ENCODE data around the gene TAS1R2. TPM values are rescaled to one million over a fixed set of nuclear protein-coding genes. Genes with fewer than 3 reads are reported as not detected.

The TAS1R2 gene
- total and polyA plus RNA-seq, 9 of the 15 experiments (the other 6 are each of a cell fraction or from before 2014, with no cell fraction given) = not detected

- Histone ChIP-seq H3K9ac (ENCODE audit: insufficient read depth in 1 of 2, low read depth in 2 of 2, low read length in 2 of 2) (no peak overlapping the region), H3K4me3 (no peak overlapping the region), H3K79me2 (ENCODE audit: control insufficient read depth, insufficient read depth, low read length) (no peaks in the 10 kb centered on the region), H3K4me1 (replicated peaks in 1 of 2; ENCODE audit: control insufficient read depth in 2 of 2, insufficient read depth in 2 of 2, low read length in 2 of 2) (no peaks in the 10 kb centered on the region), H3K36me3 (ENCODE audit: control insufficient read depth, insufficient read depth, low read length) (no peaks in the 10 kb centered on the region), H3K27ac (ENCODE audit: extremely low read depth, low read depth, low read length) (no peak overlapping the region), H4K20me1 (replicated peaks; ENCODE audit: control insufficient read depth, insufficient read depth, low read length) (no peaks in the 10 kb centered on the region), H3K9me3 (replicated peaks; ENCODE audit: control insufficient read depth, insufficient read depth, low read depth, low read length) (no peaks in the 10 kb centered on the region), H3K9me1 (ENCODE audit: control insufficient read depth, insufficient read depth, low read length) (no peaks in the 10 kb centered on the region), H3K4me2 (ENCODE audit: insufficient read depth, low read length) (no peak overlapping the region), H3K27me3 (ENCODE audit: control insufficient read depth in 2 of 2, insufficient read depth in 2 of 2, low read length in 2 of 2) (peaks cover 20 to 31% of the 10 kb centered on the region in 2 experiments; a peak in 4 of 5 replicates), H2AFZ (ENCODE audit: low read depth, low read length) (no peak overlapping the region)
- DNase-seq (ENCODE audit: extremely low read depth in 1 of 4, low spot score in 3 of 4) (no peak), ATAC-seq (no peak), FAIRE-seq (no peak)
- ChIA-PET POLR2A (interaction anchor here (0.6 to 0.8 kb wide), 3 partner anchors 8 to 316 kb away, joined by 3 read pairs; no protein-coding TSS in a partner anchor), CTCF (ENCODE audit: low intra/inter-chr PET ratio) (no interaction called here)
- BruUV-seq (replicated peaks) = no TSS peak
- TF ChIP-seq ZFPM2 (CRISPR knock-in tag; IDR thresholded peaks at IDR 0.05) (no peak), ZNF354B (CRISPR knock-in tag; IDR thresholded peaks at IDR 0.05) (no peak), ZNF253 (CRISPR knock-in tag; conservative IDR thresholded peaks at IDR 0.05) (no peak), TAF1 (IDR thresholded peaks at IDR 0.05; ENCODE audit: control insufficient read depth, extremely low read depth, insufficient read depth, low read length, severe bottlenecking) (no peak), RBM14 (IDR thresholded peaks at IDR 0.05; ENCODE audit: borderline replicate concordance, insufficient read depth, low read depth, low read length) (no peak), ZNF780A (CRISPR knock-in tag; IDR thresholded peaks at IDR 0.05) (no peak), PURB (CRISPR knock-in tag; IDR thresholded peaks at IDR 0.05; ENCODE audit: low read depth) (no peak), ZFP1 (CRISPR knock-in tag; IDR thresholded peaks at IDR 0.05) (no peak), ZBTB49 (CRISPR knock-in tag; IDR thresholded peaks at IDR 0.05; ENCODE audit: borderline replicate concordance) (no peak), TCF15 (CRISPR knock-in tag; IDR thresholded peaks at IDR 0.05) (no peak), WHSC1 (IDR thresholded peaks at IDR 0.05; ENCODE audit: low read length) (no peak), UBTF (IDR thresholded peaks at IDR 0.05; ENCODE audit: borderline replicate concordance in 1 of 2, low read depth in 2 of 2, low read length in 2 of 2) (no peak), MBD1 (CRISPR knock-in tag; IDR thresholded peaks at IDR 0.05) (no peak)
- 12% methylated on average over 3 of the region's 3 CpGs for WGBS (ENCODE audit: insufficient coverage, low coverage, missing lambda C conversion rate)
- in situ Hi-C loops (cut with MboI) (no loop called here), intact Hi-C loops (cut with micrococcal nuclease) (no loop called here)
Measured at GRCh38 chr1:18792747-18793146, 66.7 kb downstream of the TAS1R2 start.
